ENCODE data around the gene COL4A1. TPM values are rescaled to one million over a fixed set of nuclear protein-coding genes. Genes with fewer than 3 reads are reported as not detected.

COL4A1 gene
- polyA plus RNA-seq, 1 donor (not counting 4 experiments of a cell fraction or from before 2014, with no cell fraction given): 22.3 TPM

DNA sequence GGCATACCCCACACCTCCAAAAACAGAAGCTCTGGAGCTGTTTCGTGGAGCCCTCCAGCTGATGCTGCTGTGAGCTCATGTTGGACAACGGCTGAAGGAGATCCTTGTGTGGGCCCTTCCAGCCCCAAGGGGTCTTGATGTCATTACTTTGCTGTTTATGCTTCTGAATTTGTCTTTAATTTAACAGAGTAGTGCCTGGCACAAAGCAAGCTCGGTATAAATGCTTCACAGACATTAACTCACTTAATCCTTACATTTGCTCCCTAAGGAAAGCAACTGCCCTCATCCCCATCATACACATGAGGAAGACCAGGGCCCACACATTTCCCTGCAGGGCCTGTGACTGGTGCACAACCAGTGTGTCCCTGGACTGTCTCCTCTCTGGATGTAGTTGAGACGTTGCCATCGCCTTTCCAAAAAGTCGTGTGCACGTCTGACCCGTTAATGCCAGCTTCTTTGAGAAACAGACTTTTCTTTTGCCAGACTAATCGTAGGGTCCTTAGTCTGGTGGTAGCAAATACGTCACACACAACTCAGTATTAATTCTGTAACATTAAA lies 7.6 kb downstream of the COL4A1 start:
- H3K27me3 ChIP-seq (ENCODE audit: control insufficient read depth, extremely low read depth, insufficient read depth, low read length): no peaks in the 10 kb centered on the region
- H3K79me2 ChIP-seq (ENCODE audit: control insufficient read depth, insufficient read depth, low read length): peaks cover 52% of the 10 kb centered on the region
- DNase-seq (ENCODE audit: low read depth, low spot score): no peak
- no peak overlapping the region for H2AFZ ChIP-seq (ENCODE audit: control insufficient read depth, low read length)
- dilution Hi-C loops (cut with MboI; ENCODE audit: extremely low pct_ligation_motif_present, low sequenced_read_pairs): no loop called here
- peaks cover 2% of the 10 kb centered on the region for H3K9me1 ChIP-seq (ENCODE audit: control insufficient read depth, extremely low read depth, insufficient read depth, low read length)
- H3K4me1 ChIP-seq (ENCODE audit: control insufficient read depth, extremely low read depth, insufficient read depth, low read length): peaks cover 11% of the 10 kb centered on the region
- no peaks in the 10 kb centered on the region for H4K20me1 ChIP-seq (ENCODE audit: control insufficient read depth, extremely low read depth, insufficient read depth, low read length)
- no peaks in the 10 kb centered on the region for H3K9me3 ChIP-seq (ENCODE audit: control insufficient read depth, low read depth, low read length)
- no peak overlapping the region for H3K9ac ChIP-seq (ENCODE audit: control insufficient read depth, extremely low read depth, insufficient read depth, low read length)
- no peak overlapping the region for H3K4me2 ChIP-seq (ENCODE audit: control insufficient read depth, extremely low read depth, insufficient read depth, low read depth, low read length)
- no peak for FAIRE-seq
- H3K27ac ChIP-seq (ENCODE audit: control insufficient read depth, insufficient read depth, low read length): no peak overlapping the region
- peaks cover 0 to 6% of the 10 kb centered on the region in 2 experiments for H3K36me3 ChIP-seq (ENCODE audit: control insufficient read depth in 2 of 2, extremely low read depth in 1 of 2, insufficient read depth in 2 of 2, low read length in 2 of 2)
- no peak overlapping the region for H3K4me3 ChIP-seq (ENCODE audit: control insufficient read depth in 2 of 3, extremely low read depth in 1 of 3, insufficient read depth in 2 of 3, low read depth in 1 of 3, low read length in 3 of 3)
- TF ChIP-seq CTCF (optimal IDR thresholded peaks at IDR 0.05 in 1 of 3, IDR thresholded peaks at IDR 0.05 in 1 of 3, conservative IDR thresholded peaks at IDR 0.05 in 1 of 3; ENCODE audit: extremely low read depth in 1 of 3, insufficient read depth in 2 of 3, low read length in 3 of 3): no peak
- no peak for TF ChIP-seq EZH2 (IDR thresholded peaks at IDR 0.05; ENCODE audit: low read length)

- Histone ChIP-seq H3K4me1 (ENCODE audit: control insufficient read depth, extremely low read depth, insufficient read depth, low read length) (peaks cover 10% of the 10 kb centered on the region), H3K9ac (ENCODE audit: control insufficient read depth, extremely low read depth, insufficient read depth, low read length) (no peak overlapping the region), H3K36me3 (ENCODE audit: control insufficient read depth in 2 of 2, extremely low read depth in 1 of 2, insufficient read depth in 2 of 2, low read length in 2 of 2) (peaks cover 0 to 6% of the 10 kb centered on the region in 2 experiments), H3K4me2 (ENCODE audit: control insufficient read depth, extremely low read depth, insufficient read depth, low read depth, low read length) (no peak overlapping the region), H3K79me2 (ENCODE audit: control insufficient read depth, insufficient read depth, low read length) (peaks cover 51% of the 10 kb centered on the region), H3K4me3 (ENCODE audit: control insufficient read depth in 2 of 3, extremely low read depth in 1 of 3, insufficient read depth in 2 of 3, low read depth in 1 of 3, low read length in 3 of 3) (no peak overlapping the region), H3K27me3 (ENCODE audit: control insufficient read depth, extremely low read depth, insufficient read depth, low read length) (no peaks in the 10 kb centered on the region), H4K20me1 (ENCODE audit: control insufficient read depth, extremely low read depth, insufficient read depth, low read length) (no peaks in the 10 kb centered on the region), H3K9me1 (ENCODE audit: control insufficient read depth, extremely low read depth, insufficient read depth, low read length) (peaks cover 2% of the 10 kb centered on the region), H3K27ac (ENCODE audit: control insufficient read depth, insufficient read depth, low read length) (no peak overlapping the region), H2AFZ (ENCODE audit: control insufficient read depth, low read length) (no peak overlapping the region), H3K9me3 (ENCODE audit: control insufficient read depth, low read depth, low read length) (no peaks in the 10 kb centered on the region)
- DNase-seq (ENCODE audit: low read depth, low spot score) (no peak), FAIRE-seq (no peak)
- dilution Hi-C loops (cut with MboI; ENCODE audit: extremely low pct_ligation_motif_present, low sequenced_read_pairs): no loop called here
- TF ChIP-seq CTCF (optimal IDR thresholded peaks at IDR 0.05 in 1 of 3, IDR thresholded peaks at IDR 0.05 in 1 of 3, conservative IDR thresholded peaks at IDR 0.05 in 1 of 3; ENCODE audit: extremely low read depth in 1 of 3, insufficient read depth in 2 of 3, low read length in 3 of 3): no peak
- TF ChIP-seq EZH2 (IDR thresholded peaks at IDR 0.05; ENCODE audit: low read length): no peak
Observed at GRCh38 chr13:110298505-110299282, 8.3 kb downstream of the COL4A1 start.

Data from keratinocyte (primary cell).